Immature natural killer cell (primary cell): ENCODE data around the gene WDR5. TPM values are rescaled to one million over a fixed set of nuclear protein-coding genes. Genes with fewer than 3 reads are reported as not detected.
A peak's percentile ranks its signal among the peaks of the same experiment; 100 is the strongest.

Experiments used
- DNase-seq, 3 donors: peaks; one replicate each; pipeline ENCODE4 v3.0.0; 2022; ENCODE audit warnings: mixed read lengths in 1 of 3
- H3K27ac Mint-ChIP-seq, 6 donors: one replicate each; pipeline ENCODE4 v1.8.0; 2020; ENCODE audit warnings: mixed read lengths in 6 of 6, mild to moderate bottlenecking in 5 of 6, inconsistent platforms in 4 of 6, moderate library complexity in 3 of 6
- H3K27me3 Mint-ChIP-seq, 3 donors: one replicate each; pipeline ENCODE4 v1.8.0; 2020 to 2021; ENCODE audit warnings: low read depth in 3 of 3, mild to moderate bottlenecking in 3 of 3, mixed read lengths in 3 of 3, moderate library complexity in 3 of 3, inconsistent platforms in 1 of 3
- H3K36me3 Mint-ChIP-seq, 3 donors: one replicate each; pipeline ENCODE4 v1.8.0; 2020; ENCODE audit warnings: mixed read lengths in 3 of 3, inconsistent platforms in 2 of 3, mild to moderate bottlenecking in 2 of 3
- H3K4me1 Mint-ChIP-seq, 2 donors: one replicate each; pipeline ENCODE4 v1.8.0; 2020; ENCODE audit warnings: inconsistent platforms in 2 of 2, mild to moderate bottlenecking in 2 of 2, mixed read lengths in 2 of 2, moderate library complexity in 1 of 2
- H3K4me3 Mint-ChIP-seq, 5 donors: one replicate each; pipeline ENCODE4 v1.8.0; 2020; ENCODE audit warnings: mild to moderate bottlenecking in 5 of 5, mixed read lengths in 5 of 5, inconsistent platforms in 3 of 5, moderate library complexity in 3 of 5
- H3K9me3 Mint-ChIP-seq, 6 donors: one replicate each; pipeline ENCODE4 v1.8.0; 2020; ENCODE audit warnings: mild to moderate bottlenecking in 6 of 6, mixed read lengths in 6 of 6, inconsistent platforms in 4 of 6, moderate library complexity in 3 of 6
- polyA plus RNA-seq, 3 donors: library from polyadenylated mRNA; unstranded; fragments of 300-500 nt; fragmentation: Illumina TruSeq; gene quantifications; one replicate each; pipeline ENCODE4 v1.2.3, GENCODE V29; 2021

The WDR5 gene
- polyA plus RNA-seq, 3 donors from 2014 or later = 11.2 to 15.1 (median 14.7) TPM

DNA sequence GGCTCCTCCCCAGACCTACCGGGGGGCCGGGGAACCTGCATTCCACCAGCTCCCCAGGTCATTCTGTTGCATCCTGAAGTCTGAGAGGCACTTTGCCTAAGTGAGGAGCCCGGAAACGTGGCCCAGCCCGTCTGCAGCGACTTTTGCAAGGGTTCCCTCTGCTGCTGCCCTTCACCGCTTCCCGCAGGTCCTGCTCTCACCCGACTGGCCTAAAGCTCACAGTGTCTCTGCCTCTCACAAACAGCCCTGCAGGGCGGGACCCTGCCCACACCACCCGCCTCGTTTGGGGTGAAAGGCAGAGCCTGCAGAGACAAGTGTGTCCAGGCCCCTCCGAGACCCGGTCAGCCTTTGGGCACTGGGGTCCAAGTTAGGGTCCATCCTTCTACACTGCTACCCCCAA is 9.5 kb upstream of the WDR5 start:
- no peaks in the 10 kb centered on the region for H3K9me3 Mint-ChIP-seq
- H3K4me1 Mint-ChIP-seq = no peaks in the 10 kb centered on the region
- H3K27me3 Mint-ChIP-seq = peaks cover 0 to 4% (median 2%) of the 10 kb centered on the region in 3 donors
- H3K27ac Mint-ChIP-seq = no peak overlapping the region
- no peak overlapping the region for H3K4me3 Mint-ChIP-seq
- no peak for DNase-seq
- H3K36me3 Mint-ChIP-seq = no peaks in the 10 kb centered on the region

- H3K27me3 Mint-ChIP-seq = peaks cover 0 to 4% (median 4%) of the 10 kb centered on the region in 3 donors
- H3K9me3 Mint-ChIP-seq = no peaks in the 10 kb centered on the region
- no peak overlapping the region for H3K4me3 Mint-ChIP-seq
- DNase-seq = no peak
- no peak overlapping the region for H3K27ac Mint-ChIP-seq
- H3K36me3 Mint-ChIP-seq = no peaks in the 10 kb centered on the region
- H3K4me1 Mint-ChIP-seq = no peaks in the 10 kb centered on the region
Observed at GRCh38 chr9:134127065-134127580, 8.8 kb upstream of the WDR5 start.

GRCh38 chr9:134127616-134128015 is 8.3 kb upstream of the WDR5 start:
- DNase-seq = no peak
- H3K4me3 Mint-ChIP-seq = no peak overlapping the region
- H3K36me3 Mint-ChIP-seq = no peaks in the 10 kb centered on the region
- no peaks in the 10 kb centered on the region for H3K4me1 Mint-ChIP-seq
- H3K9me3 Mint-ChIP-seq = no peaks in the 10 kb centered on the region
- no peak overlapping the region for H3K27ac Mint-ChIP-seq
- H3K27me3 Mint-ChIP-seq = peaks cover 0 to 4% (median 4%) of the 10 kb centered on the region in 3 donors

DNA sequence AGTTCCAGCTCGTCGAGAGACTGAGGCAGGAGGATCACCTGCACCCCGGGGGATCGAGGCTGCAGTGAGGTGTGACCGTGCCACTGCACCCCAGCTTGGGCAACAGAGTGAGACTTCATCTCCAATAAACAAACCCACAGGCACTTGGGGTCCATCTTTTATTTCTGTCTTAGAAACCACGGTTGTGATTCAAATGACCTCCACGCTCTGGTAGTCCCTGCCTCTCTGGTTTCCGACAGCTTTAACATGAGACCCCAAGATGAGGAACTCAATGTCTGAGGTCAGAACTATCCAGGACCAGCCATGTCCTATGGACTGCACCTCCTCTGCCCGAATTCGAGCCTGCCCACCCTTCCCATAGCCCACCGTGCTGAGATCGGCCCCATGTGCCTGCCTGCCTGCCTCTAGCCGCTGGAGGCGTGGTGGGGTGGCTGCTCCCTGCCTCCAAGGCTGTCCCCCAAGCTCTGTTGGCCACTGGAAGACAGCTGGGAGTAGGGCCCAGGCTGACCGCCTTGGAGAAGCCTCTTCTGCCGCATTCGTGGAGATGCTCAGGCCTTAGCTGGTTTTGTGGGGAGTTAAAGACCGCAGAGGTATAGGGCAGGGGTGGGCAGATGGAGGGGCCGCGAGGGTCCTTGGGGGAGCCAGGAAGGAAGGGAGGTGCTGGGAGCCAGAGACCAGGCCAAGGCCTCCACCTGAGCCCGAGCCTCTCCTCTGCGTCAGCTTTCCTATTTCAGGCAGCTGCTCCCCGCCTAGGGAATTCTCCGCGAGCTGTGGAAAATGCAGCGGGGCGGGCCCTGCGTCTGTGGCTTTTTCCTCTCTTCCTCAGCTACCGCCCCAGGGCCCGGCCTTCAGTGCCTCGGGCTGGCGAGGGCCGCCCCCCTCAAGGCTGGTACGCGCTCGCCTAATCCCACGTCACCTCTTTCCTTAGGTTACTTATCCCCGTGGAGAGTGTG is 6.9 kb upstream of the WDR5 start:
- Mint-ChIP-seq H3K4me3 (no peak overlapping the region), H3K27me3 (peaks cover 0 to 4% (median 2%) of the 10 kb centered on the region in 3 donors), H3K4me1 (peaks cover 4 to 5% of the 10 kb centered on the region in 2 donors), H3K36me3 (no peaks in the 10 kb centered on the region), H3K27ac (no peak overlapping the region), H3K9me3 (no peaks in the 10 kb centered on the region)
- no peak for DNase-seq

- DNase-seq = no peak
- Mint-ChIP-seq H3K4me3 (no peak overlapping the region), H3K36me3 (no peaks in the 10 kb centered on the region), H3K27me3 (peaks cover 2 to 9% (median 2%) of the 10 kb centered on the region in 3 donors), H3K9me3 (no peaks in the 10 kb centered on the region), H3K4me1 (peaks cover 13 to 17% of the 10 kb centered on the region in 2 donors), H3K27ac (no peak overlapping the region)
Observed at GRCh38 chr9:134130503-134131375, 5.1 kb upstream of the WDR5 start.

DNA sequence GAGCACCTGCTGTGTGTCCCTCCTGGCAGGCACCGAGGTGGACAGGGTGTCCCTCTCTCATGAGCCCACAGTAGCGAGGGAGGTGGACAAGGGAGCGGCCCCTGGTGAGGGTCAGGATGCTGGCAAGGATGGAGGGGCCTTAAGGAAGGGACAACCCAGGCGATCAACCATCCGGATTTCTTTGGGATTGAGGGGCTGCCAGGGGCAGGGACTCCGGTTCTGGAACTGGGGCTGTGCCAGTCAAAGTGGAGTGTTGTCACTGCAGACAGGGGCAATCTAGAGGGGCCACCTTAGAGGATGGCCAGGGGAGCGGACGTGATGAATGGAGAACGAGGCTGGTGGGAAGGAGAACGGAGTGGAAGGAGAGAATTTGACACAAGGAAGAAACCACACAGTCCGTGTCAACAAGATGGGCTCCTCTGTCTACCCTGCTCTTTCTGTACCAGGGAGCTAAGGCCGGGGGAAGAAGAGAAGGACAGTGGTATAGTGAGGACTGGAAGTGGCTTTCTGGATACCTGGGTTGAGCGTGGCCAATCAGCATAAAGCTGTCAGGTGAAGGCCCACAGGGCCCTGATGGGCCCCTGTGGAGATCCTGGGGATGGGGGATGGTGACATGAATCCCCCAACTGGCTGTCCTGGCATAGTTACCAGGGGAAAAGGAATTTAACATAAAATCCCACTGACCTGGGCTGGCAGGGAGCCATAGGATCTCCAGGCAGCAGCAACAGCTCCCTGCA is 4.2 kb upstream of the WDR5 start:
- Mint-ChIP-seq H3K4me3 (peak overlapping the region in 1 of 5 donors; percentile 14), H3K27ac (peak overlapping the region in 1 of 6 donors; percentile 2), H3K27me3 (peaks cover 2 to 14% (median 2%) of the 10 kb centered on the region in 3 donors), H3K9me3 (no peaks in the 10 kb centered on the region), H3K4me1 (peaks cover 13 to 19% of the 10 kb centered on the region in 2 donors), H3K36me3 (no peaks in the 10 kb centered on the region)
- no peak for DNase-seq

GRCh38 chr9:134132208-134132870 is 3.5 kb upstream of the WDR5 start:
- H3K27me3 Mint-ChIP-seq = peaks cover 2 to 15% (median 2%) of the 10 kb centered on the region in 3 donors
- DNase-seq = no peak
- H3K4me3 Mint-ChIP-seq = peak overlapping the region; percentile 5 to 50 (median 33)
- no peak overlapping the region for H3K27ac Mint-ChIP-seq
- peaks cover 20 to 25% of the 10 kb centered on the region in 2 donors for H3K4me1 Mint-ChIP-seq
- H3K9me3 Mint-ChIP-seq = no peaks in the 10 kb centered on the region
- no peaks in the 10 kb centered on the region for H3K36me3 Mint-ChIP-seq

- Mint-ChIP-seq H3K27me3 (peaks cover 2 to 16% (median 2%) of the 10 kb centered on the region in 3 donors), H3K27ac (peak overlapping the region in 4 of 6 donors; percentile 55 to 74 (median 64)), H3K4me3 (peak overlapping the region; percentile 63 to 89 (median 80)), H3K4me1 (peaks cover 40 to 47% of the 10 kb centered on the region in 2 donors), H3K36me3 (peaks cover 0 to 2% (median 0%) of the 10 kb centered on the region in 3 donors), H3K9me3 (no peaks in the 10 kb centered on the region)
- DNase-seq = no peak
Observed at GRCh38 chr9:134134949-134135342, 936 bp upstream of the WDR5 start.

DNA sequence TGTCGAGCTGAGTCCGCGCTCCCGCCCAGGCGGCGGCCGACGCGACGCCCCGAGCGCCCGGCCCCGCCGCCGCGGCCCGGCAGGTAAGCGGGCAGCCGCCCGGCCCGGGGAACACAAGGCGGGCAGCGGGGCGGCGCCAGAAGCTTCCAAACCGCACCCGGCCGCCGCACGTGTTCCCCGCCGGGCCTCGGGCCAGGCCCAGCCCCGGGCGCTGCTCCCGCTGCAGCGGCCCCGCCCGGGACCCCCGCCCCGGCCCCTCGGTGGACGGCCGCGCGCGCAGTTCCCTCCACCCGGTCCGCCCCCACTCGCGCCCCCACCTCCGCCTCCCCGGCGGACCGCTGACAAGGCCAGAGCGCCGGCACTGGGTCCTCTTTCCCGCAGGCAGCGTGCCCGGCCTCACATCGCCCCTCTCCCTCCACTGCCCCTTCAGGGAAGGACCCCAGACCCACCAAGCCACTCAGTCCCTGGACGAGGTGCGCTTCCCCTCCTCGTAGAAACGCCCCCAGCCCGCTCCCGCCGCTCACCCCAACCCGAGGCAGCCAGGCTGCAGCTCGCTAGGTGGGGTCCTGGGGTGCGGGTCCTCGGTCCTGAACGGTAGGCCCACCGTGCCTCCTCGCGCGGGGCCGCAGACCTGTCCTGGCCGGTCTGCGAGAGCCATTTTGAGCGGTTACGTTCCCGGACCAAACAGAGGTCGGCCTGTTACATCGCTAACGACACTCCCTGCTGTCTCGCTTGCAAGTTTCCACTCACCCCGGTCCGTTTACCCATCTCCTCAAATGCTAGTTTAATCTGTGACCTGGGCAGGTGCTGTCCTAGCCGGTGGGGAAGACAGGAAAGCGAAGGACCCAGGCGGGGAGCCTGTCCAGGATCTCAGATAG is 475 bp downstream of the WDR5 start:
- Mint-ChIP-seq H3K4me1 (peaks cover 40 to 49% of the 10 kb centered on the region in 2 donors), H3K9me3 (no peaks in the 10 kb centered on the region), H3K4me3 (peak overlapping the region; percentile 82 to 91 (median 88)), H3K27me3 (peaks cover 2 to 16% (median 2%) of the 10 kb centered on the region in 3 donors), H3K27ac (peak overlapping the region in 5 of 6 donors; percentile 63 to 88 (median 72)), H3K36me3 (peaks cover 7 to 12% (median 8%) of the 10 kb centered on the region in 3 donors)
- peak in 1 of 3 donors; percentile 15 for DNase-seq

GRCh38 chr9:134136996-134137299 is 1.1 kb downstream of the WDR5 start:
- Mint-ChIP-seq H3K4me1 (peaks cover 40 to 49% of the 10 kb centered on the region in 2 donors), H3K27ac (peak overlapping the region in 5 of 6 donors; percentile 31 to 88 (median 65)), H3K4me3 (peak overlapping the region; percentile 82 to 91 (median 88)), H3K36me3 (peaks cover 12 to 18% (median 14%) of the 10 kb centered on the region in 3 donors), H3K27me3 (peaks cover 0 to 16% (median 2%) of the 10 kb centered on the region in 3 donors), H3K9me3 (no peaks in the 10 kb centered on the region)
- no peak for DNase-seq

DNA sequence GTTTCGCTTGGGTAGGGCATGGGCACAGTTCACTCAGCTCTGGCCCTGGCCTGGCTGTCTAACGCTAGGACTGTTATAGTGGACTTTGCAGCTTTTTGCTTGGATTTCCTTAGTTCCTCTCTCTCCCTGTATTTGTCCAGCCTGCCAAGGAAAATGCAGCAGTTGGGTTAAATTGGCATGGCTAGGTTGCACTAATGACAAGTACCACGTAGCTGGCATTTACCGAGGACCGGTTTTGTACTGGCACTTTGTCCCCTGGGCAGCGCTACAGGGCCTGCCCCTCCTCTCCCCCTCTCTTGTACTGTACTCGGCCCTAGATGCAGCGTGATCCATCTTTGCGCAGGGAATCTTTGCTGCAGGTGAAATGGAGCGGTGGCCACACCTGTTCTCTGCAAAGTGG is 2.4 kb downstream of the WDR5 start:
- no peak for DNase-seq
- peaks cover 0 to 15% (median 2%) of the 10 kb centered on the region in 3 donors for H3K27me3 Mint-ChIP-seq
- peak overlapping the region in 2 of 6 donors; percentile 19 to 66 for H3K27ac Mint-ChIP-seq
- H3K9me3 Mint-ChIP-seq = no peaks in the 10 kb centered on the region
- H3K4me1 Mint-ChIP-seq = peaks cover 39 to 49% of the 10 kb centered on the region in 2 donors
- H3K4me3 Mint-ChIP-seq = peak overlapping the region; percentile 65 to 73 (median 69)
- peaks cover 12 to 27% (median 14%) of the 10 kb centered on the region in 3 donors for H3K36me3 Mint-ChIP-seq

GRCh38 chr9:134139081-134139480 is 3.2 kb downstream of the WDR5 start:
- DNase-seq = no peak
- Mint-ChIP-seq H3K27me3 (peaks cover 0 to 15% (median 2%) of the 10 kb centered on the region in 3 donors), H3K27ac (no peak overlapping the region), H3K9me3 (no peaks in the 10 kb centered on the region), H3K4me3 (peak overlapping the region in 1 of 5 donors; percentile 65), H3K4me1 (peaks cover 36 to 43% of the 10 kb centered on the region in 2 donors), H3K36me3 (peaks cover 12 to 27% (median 14%) of the 10 kb centered on the region in 3 donors)
